ENCODE measurements around the gene TMBIM1. TPM values are rescaled to one million over a fixed set of nuclear protein-coding genes. Genes with fewer than 3 reads are reported as not detected.

Gene TMBIM1
- total and polyA plus RNA-seq, 9 of the 15 experiments (the other 6 are each of a cell fraction or from before 2014, with no cell fraction given): 14.2 to 105 (median 47.0) TPM

DNA sequence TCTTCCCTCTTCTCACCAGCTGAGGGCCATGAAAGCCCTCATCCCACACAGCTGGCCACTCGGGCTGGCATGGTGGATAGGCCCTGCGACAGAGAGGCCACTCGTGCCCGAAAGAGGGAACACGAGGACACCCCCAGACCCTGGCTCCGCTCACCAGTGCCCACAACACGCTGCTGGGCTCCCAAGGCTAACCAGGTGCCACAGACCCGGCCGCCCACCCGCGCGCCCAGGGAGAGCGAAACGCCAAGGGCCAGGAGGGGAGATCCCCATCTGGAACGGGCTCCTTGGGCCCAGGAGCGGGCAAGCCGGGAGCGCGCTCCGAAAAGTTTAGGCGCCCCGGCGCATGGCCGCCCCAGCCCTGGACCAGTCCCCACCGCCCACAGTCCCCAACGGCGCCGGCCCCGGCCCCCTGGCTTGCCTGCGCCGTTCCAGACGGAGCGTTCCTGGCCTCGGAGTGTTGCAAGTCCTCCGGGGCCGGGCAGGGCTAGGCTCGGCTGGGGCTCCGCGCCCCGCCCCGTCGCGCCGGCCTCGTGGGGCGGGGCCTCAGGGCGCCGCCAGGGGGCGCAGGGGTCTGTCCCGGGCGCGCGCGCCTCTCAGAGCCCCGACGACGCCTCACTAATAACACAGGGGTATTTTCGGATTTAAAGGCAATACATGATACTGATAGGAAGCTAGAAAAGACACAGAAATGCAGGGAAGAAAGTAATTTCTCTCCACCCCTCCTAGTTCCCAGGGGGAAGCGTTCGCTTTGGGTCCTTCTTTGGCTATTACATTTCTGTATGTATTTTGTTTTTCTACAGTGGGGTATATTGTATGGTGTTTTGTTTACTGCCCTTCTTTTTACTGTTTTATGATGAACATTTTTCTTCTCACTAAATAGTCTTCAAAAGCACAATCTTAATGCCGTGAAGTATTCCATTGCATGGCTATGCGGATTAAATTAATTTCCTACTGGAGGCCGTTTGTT, at the start of gene TMBIM1 (continued):
- TF ChIP-seq CHD1 (IDR thresholded peaks at IDR 0.05; ENCODE audit: low read length) (peak; percentile 15), ZNF316 (IDR thresholded peaks at IDR 0.05) (peak; percentile 79), HCFC1 (IDR thresholded peaks at IDR 0.05; ENCODE audit: low read depth, low read length) (0 out of 2 replicates have a peak, but pooled peaks have one; percentile 18), GATA2 (CRISPR knock-in tag; IDR thresholded peaks at IDR 0.05) (no peak), SLC30A9 (CRISPR knock-in tag; IDR thresholded peaks at IDR 0.05) (no peak), MEF2A (IDR thresholded peaks at IDR 0.05; ENCODE audit: control insufficient read depth, low read depth, low read length) (no peak), MYBL2 (IDR thresholded peaks at IDR 0.05; ENCODE audit: low read depth) (no peak), MYBL2 (CRISPR knock-in tag; IDR thresholded peaks at IDR 0.05; ENCODE audit: borderline replicate concordance) (no peak), U2AF1 (optimal IDR thresholded peaks at IDR 0.05; ENCODE audit: low read depth, low read length) (no peak), POLR2G (IDR thresholded peaks at IDR 0.05; ENCODE audit: low read depth, low read length) (peak; percentile 79)
- TF ChIP-seq, protein P1, sequence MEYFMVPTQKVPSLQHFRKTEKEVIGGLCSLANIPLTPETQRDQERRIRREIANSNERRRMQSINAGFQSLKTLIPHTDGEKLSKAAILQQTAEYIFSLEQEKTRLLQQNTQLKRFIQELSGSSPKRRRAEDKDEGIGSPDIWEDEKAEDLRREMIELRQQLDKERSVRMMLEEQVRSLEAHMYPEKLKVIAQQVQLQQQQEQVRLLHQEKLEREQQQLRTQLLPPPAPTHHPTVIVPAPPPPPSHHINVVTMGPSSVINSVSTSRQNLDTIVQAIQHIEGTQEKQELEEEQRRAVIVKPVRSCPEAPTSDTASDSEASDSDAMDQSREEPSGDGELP (CRISPR knock-in tag; IDR thresholded peaks at IDR 0.05; ENCODE audit: borderline replicate concordance): peak; percentile 62; the same call in 1 of the 2 replicates
- TF ChIP-seq, protein P2, sequence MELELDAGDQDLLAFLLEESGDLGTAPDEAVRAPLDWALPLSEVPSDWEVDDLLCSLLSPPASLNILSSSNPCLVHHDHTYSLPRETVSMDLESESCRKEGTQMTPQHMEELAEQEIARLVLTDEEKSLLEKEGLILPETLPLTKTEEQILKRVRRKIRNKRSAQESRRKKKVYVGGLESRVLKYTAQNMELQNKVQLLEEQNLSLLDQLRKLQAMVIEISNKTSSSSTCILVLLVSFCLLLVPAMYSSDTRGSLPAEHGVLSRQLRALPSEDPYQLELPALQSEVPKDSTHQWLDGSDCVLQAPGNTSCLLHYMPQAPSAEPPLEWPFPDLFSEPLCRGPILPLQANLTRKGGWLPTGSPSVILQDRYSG (tag; conservative IDR thresholded peaks at IDR 0.05; ENCODE audit: low read depth): no peak
- TF ChIP-seq, protein P3, sequence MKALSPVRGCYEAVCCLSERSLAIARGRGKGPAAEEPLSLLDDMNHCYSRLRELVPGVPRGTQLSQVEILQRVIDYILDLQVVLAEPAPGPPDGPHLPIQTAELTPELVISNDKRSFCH (CRISPR knock-in tag; IDR thresholded peaks at IDR 0.05): no peak
- TF ChIP-seq, protein P3 (tag; IDR thresholded peaks at IDR 0.05): peak; percentile 47; the same call in 1 of the 2 replicates
- TF ChIP-seq, protein P4, sequence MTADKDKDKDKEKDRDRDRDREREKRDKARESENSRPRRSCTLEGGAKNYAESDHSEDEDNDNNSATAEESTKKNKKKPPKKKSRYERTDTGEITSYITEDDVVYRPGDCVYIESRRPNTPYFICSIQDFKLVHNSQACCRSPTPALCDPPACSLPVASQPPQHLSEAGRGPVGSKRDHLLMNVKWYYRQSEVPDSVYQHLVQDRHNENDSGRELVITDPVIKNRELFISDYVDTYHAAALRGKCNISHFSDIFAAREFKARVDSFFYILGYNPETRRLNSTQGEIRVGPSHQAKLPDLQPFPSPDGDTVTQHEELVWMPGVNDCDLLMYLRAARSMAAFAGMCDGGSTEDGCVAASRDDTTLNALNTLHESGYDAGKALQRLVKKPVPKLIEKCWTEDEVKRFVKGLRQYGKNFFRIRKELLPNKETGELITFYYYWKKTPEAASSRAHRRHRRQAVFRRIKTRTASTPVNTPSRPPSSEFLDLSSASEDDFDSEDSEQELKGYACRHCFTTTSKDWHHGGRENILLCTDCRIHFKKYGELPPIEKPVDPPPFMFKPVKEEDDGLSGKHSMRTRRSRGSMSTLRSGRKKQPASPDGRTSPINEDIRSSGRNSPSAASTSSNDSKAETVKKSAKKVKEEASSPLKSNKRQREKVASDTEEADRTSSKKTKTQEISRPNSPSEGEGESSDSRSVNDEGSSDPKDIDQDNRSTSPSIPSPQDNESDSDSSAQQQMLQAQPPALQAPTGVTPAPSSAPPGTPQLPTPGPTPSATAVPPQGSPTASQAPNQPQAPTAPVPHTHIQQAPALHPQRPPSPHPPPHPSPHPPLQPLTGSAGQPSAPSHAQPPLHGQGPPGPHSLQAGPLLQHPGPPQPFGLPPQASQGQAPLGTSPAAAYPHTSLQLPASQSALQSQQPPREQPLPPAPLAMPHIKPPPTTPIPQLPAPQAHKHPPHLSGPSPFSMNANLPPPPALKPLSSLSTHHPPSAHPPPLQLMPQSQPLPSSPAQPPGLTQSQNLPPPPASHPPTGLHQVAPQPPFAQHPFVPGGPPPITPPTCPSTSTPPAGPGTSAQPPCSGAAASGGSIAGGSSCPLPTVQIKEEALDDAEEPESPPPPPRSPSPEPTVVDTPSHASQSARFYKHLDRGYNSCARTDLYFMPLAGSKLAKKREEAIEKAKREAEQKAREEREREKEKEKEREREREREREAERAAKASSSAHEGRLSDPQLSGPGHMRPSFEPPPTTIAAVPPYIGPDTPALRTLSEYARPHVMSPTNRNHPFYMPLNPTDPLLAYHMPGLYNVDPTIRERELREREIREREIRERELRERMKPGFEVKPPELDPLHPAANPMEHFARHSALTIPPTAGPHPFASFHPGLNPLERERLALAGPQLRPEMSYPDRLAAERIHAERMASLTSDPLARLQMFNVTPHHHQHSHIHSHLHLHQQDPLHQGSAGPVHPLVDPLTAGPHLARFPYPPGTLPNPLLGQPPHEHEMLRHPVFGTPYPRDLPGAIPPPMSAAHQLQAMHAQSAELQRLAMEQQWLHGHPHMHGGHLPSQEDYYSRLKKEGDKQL (CRISPR knock-in tag; IDR thresholded peaks at IDR 0.05; ENCODE audit: borderline replicate concordance): no peak
